Activated T-cell treated with anti-CD3 and anti-CD28 coated beads, Interleukin-2, amount 50 U/mL, for 24 hours (primary cell): Measurements from ENCODE around the gene PIGK.
"Not testable (repeated sequence)": the region's sequence is repeated elsewhere in the genome, so short reads cannot be mapped to it uniquely, and the experiment has no call there.

Experiments used
- DNase-seq: peaks from one replicate; pipeline ENCODE4 v3.0.0-alpha.2; 2020
- H3K27ac Mint-ChIP-seq: 2 replicates; pipeline ENCODE4 v1.8.0; 2020; ENCODE audit warnings: mild to moderate bottlenecking, mixed read lengths
- H3K27me3 Mint-ChIP-seq: 2 replicates; pipeline ENCODE4 v1.8.0; 2020; ENCODE audit warnings: mixed read lengths
- H3K36me3 Mint-ChIP-seq: 2 replicates; pipeline ENCODE4 v1.8.0; 2020; ENCODE audit warnings: low read depth, mixed read lengths
- H3K4me1 Mint-ChIP-seq: 2 replicates; pipeline ENCODE4 v1.8.0; 2020; ENCODE audit warnings: low read depth, mixed read lengths
- H3K4me3 Mint-ChIP-seq: 2 replicates; pipeline ENCODE4 v1.8.0; 2020; ENCODE audit warnings: mild to moderate bottlenecking, moderate library complexity, mixed read lengths
- H3K9me3 Mint-ChIP-seq: 2 replicates; pipeline ENCODE4 v1.8.0; 2020; ENCODE audit warnings: mixed read lengths

The PIGK gene

GRCh38 chr1:77164434-77164944, 54.7 kb downstream of the PIGK start:
- peaks cover 6% of the 10 kb centered on the region for H3K9me3 Mint-ChIP-seq
- no peak for DNase-seq
- H3K27ac Mint-ChIP-seq, result no peak overlapping the region
- peaks cover 8% of the 10 kb centered on the region for H3K4me1 Mint-ChIP-seq
- H3K4me3 Mint-ChIP-seq, result no peak overlapping the region
- H3K36me3 Mint-ChIP-seq, result peaks cover 71% of the 10 kb centered on the region
- no peaks in the 10 kb centered on the region for H3K27me3 Mint-ChIP-seq

DNA sequence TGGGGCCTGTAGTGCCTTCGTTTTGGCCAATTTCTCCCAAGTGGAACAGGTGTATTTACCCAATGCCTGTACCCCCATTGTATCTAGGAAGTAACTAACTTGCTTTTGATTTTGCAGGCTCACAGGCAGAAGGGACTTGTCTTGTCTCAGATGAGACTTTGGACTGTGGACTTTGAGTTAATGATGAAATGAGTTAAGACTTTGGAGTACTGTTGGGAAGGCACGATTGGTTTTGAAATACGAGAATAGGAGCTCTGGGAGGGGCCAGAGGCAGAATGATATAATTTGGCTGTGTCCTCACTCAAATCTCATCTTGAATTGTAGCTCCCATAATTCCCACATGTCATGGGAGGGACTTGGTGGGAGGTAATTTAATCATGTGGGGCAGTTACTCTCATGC, 59.5 kb downstream of the PIGK start:
- DNase-seq, H3K27me3 Mint-ChIP-seq, H3K4me3 Mint-ChIP-seq, H3K27ac Mint-ChIP-seq, H3K4me1 Mint-ChIP-seq: not testable (repeated sequence)
- peaks cover 12% of the 10 kb centered on the region for H3K9me3 Mint-ChIP-seq
- peaks cover 94% of the 10 kb centered on the region for H3K36me3 Mint-ChIP-seq

GRCh38 chr1:77156214-77156613, 63.0 kb downstream of the PIGK start:
- H3K36me3 Mint-ChIP-seq, result peaks cover 94% of the 10 kb centered on the region
- H3K27me3 Mint-ChIP-seq, result no peaks in the 10 kb centered on the region
- no peak overlapping the region for H3K4me3 Mint-ChIP-seq
- H3K4me1 Mint-ChIP-seq, result peaks cover 2% of the 10 kb centered on the region
- peaks cover 13% of the 10 kb centered on the region for H3K9me3 Mint-ChIP-seq
- no peak overlapping the region for H3K27ac Mint-ChIP-seq
- DNase-seq, result no peak

DNA sequence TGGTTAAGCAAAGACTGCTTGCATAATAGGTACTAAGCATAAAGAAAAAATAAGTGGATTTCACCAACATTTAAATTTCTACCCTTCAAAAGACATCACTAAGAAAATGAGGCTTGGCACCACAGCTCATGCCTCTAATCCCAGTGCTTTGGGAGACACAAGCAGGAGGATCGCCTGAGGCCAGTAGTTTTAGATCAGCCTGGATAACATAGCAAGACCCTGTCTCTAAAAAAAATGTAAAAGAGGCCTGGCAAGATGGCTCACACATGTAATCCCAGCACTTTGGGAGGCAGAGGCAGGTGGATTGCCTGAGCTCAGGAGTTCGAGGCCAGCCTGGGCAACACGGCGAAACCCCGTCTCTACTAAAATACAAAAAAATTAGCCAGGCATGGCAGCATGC, 73.0 kb downstream of the PIGK start:
- Mint-ChIP-seq H3K9me3 (no peaks in the 10 kb centered on the region), H3K4me1 (peaks cover 19% of the 10 kb centered on the region), H3K27me3 (no peaks in the 10 kb centered on the region), H3K27ac (no peak overlapping the region), H3K4me3 (no peak overlapping the region), H3K36me3 (peaks cover 3% of the 10 kb centered on the region)
- DNase-seq, result no peak

- Mint-ChIP-seq H3K9me3 (no peaks in the 10 kb centered on the region), H3K27me3 (no peaks in the 10 kb centered on the region), H3K4me3 (no peak overlapping the region), H3K36me3 (no peaks in the 10 kb centered on the region), H3K27ac (no peak overlapping the region), H3K4me1 (peaks cover 4% of the 10 kb centered on the region)
- no peak for DNase-seq
Observed at GRCh38 chr1:77143529-77144121, 75.6 kb downstream of the PIGK start.

DNA sequence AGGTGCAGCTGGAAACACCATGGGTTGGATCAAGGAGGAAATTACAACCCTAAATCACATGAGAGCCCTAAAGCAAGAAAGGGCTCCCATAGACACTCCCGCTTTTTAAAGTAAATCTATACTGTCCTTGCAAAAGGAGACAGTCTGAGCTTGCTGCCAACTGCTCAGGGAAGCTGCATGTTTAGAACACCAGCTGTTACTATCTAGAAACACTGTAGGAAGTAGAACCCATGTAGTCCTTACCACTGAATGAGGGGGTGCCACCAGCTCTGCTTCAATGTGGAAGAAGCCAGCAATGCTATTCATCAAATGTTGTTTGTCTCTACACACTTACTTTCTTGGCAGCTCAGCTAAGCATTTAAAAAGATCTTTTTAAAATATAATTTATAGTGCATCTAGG, 79.8 kb downstream of the PIGK start:
- H3K4me3 Mint-ChIP-seq, result no peak overlapping the region
- peaks cover 3% of the 10 kb centered on the region for H3K36me3 Mint-ChIP-seq
- H3K27ac Mint-ChIP-seq, result no peak overlapping the region
- no peaks in the 10 kb centered on the region for H3K27me3 Mint-ChIP-seq
- no peaks in the 10 kb centered on the region for H3K4me1 Mint-ChIP-seq
- no peaks in the 10 kb centered on the region for H3K9me3 Mint-ChIP-seq
- no peak for DNase-seq

DNA sequence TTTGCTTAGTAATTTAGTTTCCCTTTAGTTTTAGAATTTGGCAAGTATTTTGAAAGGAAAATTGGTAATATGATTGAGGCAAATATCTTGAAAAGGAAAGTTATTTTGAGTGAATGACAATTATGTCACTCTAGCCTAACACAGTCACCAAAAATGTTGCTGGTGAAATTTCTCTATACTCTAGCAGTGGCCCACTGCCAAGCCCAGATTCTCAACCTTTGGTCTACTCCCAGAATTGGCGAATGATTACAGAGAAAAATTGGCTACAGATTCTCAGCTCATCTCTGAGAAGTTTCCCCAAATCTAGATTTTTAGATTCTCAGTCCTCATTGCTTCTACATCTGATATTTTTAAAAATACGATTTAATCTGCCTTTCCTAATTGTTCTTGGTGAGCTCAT, 84.9 kb downstream of the PIGK start:
- Mint-ChIP-seq H3K4me3 (no peak overlapping the region), H3K36me3 (peaks cover 3% of the 10 kb centered on the region), H3K4me1 (no peaks in the 10 kb centered on the region), H3K27ac (no peak overlapping the region), H3K9me3 (no peaks in the 10 kb centered on the region), H3K27me3 (no peaks in the 10 kb centered on the region)
- DNase-seq, result no peak

DNA sequence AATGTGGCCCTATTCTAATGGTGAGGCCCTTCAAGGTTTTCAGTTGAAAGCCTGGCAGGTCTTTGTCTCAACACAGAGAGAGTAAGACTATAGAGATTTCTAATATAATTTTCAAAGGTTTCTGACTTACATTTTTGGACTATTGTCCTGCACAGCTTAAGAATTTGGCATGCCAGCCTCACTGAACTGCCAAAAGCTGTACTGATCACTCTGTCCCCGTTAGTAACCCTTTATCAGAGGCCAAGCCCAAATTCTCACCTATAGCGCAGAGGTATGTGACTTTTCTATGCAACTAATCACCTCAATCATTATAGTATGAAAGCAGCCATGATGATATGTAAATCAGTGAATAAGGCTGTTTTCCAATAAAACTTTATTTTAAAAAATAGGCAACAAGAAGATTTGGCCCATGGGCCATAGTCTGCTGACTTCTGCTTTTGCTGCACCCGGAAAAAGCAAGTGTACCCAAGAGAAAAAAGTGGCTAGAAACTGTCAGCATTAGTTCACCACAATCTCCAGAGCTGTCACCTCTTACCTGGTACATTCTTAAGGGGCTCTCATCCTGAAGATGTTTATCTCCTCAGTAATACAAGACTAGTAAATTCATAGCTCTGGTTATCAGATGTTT, 85.4 kb downstream of the PIGK start:
- H3K4me1 Mint-ChIP-seq, result no peaks in the 10 kb centered on the region
- peaks cover 3% of the 10 kb centered on the region for H3K36me3 Mint-ChIP-seq
- H3K27me3 Mint-ChIP-seq, result no peaks in the 10 kb centered on the region
- DNase-seq, result no peak
- no peak overlapping the region for H3K27ac Mint-ChIP-seq
- no peak overlapping the region for H3K4me3 Mint-ChIP-seq
- H3K9me3 Mint-ChIP-seq, result no peaks in the 10 kb centered on the region

- H3K27me3 Mint-ChIP-seq, result no peaks in the 10 kb centered on the region
- no peaks in the 10 kb centered on the region for H3K9me3 Mint-ChIP-seq
- H3K4me1 Mint-ChIP-seq, result no peaks in the 10 kb centered on the region
- no peak overlapping the region for H3K4me3 Mint-ChIP-seq
- H3K27ac Mint-ChIP-seq, result no peak overlapping the region
- no peak for DNase-seq
- peaks cover 12% of the 10 kb centered on the region for H3K36me3 Mint-ChIP-seq
Observed at GRCh38 chr1:77126307-77126706, 92.9 kb downstream of the PIGK start.

GRCh38 chr1:77121503-77121902, 97.7 kb downstream of the PIGK start:
- no peaks in the 10 kb centered on the region for H3K4me1 Mint-ChIP-seq
- no peak overlapping the region for H3K27ac Mint-ChIP-seq
- no peaks in the 10 kb centered on the region for H3K9me3 Mint-ChIP-seq
- no peaks in the 10 kb centered on the region for H3K27me3 Mint-ChIP-seq
- no peak for DNase-seq
- H3K4me3 Mint-ChIP-seq, result no peak overlapping the region
- H3K36me3 Mint-ChIP-seq, result peaks cover 38% of the 10 kb centered on the region

DNA sequence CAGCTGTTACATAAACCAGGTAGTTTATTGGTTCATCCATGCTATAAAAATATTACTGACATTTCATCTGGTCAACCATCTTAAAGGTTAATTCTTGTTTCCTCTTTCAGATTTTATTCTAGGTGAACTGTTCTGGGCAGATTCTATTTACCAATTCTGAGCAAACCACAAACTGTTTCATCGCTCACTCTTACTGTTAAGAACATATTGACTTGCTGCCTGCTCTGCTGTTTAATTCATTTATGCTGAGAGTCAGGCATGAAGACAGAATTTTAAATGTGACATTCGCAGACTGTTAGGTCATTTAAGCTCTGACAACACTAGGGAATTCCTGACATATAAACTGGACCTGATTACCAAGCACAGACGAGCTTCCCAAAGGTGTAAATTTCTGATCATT, 98.3 kb downstream of the PIGK start:
- Mint-ChIP-seq H3K4me3 (no peak overlapping the region), H3K36me3 (peaks cover 39% of the 10 kb centered on the region), H3K4me1 (no peaks in the 10 kb centered on the region), H3K27ac (no peak overlapping the region), H3K9me3 (no peaks in the 10 kb centered on the region), H3K27me3 (no peaks in the 10 kb centered on the region)
- no peak for DNase-seq

DNA sequence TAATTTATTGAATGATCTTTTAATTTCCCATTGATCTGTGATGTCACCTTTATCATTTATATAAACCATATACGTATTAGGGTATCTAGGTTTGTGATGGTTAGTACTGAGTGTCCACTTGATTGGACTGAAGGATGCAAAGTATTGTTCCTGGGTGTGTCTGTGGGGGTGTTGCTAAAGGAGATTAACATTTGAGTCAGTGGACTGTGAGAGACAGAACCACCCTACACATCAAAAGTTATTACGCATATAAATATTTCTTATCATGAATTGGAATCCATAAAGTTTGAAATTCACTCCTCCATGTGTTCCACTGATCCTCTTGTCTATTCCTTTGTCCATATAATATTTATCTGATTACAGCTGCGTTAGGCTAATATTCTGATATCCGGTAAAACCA, 100.5 kb downstream of the PIGK start:
- Mint-ChIP-seq H3K4me1 (no peaks in the 10 kb centered on the region), H3K27me3 (no peaks in the 10 kb centered on the region), H3K4me3 (no peak overlapping the region), H3K27ac (no peak overlapping the region), H3K36me3 (peaks cover 50% of the 10 kb centered on the region), H3K9me3 (no peaks in the 10 kb centered on the region)
- no peak for DNase-seq

DNA sequence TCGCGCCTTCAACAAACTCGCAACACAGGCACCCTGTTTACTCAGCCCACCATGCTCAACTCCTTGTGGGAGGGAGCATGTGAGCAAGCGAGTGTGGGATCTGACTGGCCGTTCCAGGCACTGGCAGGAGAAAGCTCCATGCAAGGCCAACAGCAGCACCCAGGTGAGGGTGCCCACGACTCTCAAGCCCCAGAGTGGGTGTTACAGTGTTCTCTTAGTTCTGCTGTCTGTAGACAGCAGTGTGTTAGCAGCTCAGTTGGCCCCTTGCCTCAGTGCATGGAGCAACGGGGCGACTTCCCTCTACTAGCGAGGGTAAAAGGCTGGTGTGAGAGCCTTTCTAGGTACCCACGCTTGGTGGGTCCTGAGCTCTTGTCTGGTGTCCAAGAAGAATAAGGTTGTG, 114.6 kb downstream of the PIGK start:
- Mint-ChIP-seq H3K9me3 (no peaks in the 10 kb centered on the region), H3K4me1 (no peaks in the 10 kb centered on the region), H3K4me3 (no peak overlapping the region), H3K27ac (no peak overlapping the region), H3K36me3 (peaks cover 29% of the 10 kb centered on the region), H3K27me3 (no peaks in the 10 kb centered on the region)
- DNase-seq, result no peak

DNA sequence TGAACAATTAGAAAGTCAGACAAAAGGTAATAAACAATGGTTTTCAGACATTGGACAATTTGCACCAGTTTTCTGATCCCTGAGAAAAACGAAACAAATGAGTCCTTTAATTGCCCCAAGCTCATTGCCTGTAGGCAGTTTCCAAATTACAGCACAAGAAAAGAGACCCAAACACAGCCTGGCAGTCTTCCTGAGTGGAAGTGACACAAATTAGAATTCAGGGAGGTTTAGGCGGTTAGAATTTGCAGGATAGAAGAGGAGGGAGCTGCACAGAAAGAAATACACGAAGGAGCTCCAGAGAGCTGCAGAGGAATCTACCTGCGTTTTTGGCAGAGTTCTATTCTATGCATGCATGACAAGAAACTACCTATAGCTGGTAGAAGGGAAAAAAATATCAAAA, 115.7 kb downstream of the PIGK start:
- no peak for DNase-seq
- Mint-ChIP-seq H3K27ac (no peak overlapping the region), H3K9me3 (no peaks in the 10 kb centered on the region), H3K36me3 (peaks cover 20% of the 10 kb centered on the region), H3K4me3 (no peak overlapping the region), H3K27me3 (no peaks in the 10 kb centered on the region), H3K4me1 (no peaks in the 10 kb centered on the region)

GRCh38 chr1:77100875-77101274, 118.4 kb downstream of the PIGK start:
- Mint-ChIP-seq H3K27ac (no peak overlapping the region), H3K36me3 (peaks cover 32% of the 10 kb centered on the region), H3K9me3 (peaks cover 4% of the 10 kb centered on the region), H3K4me3 (no peak overlapping the region), H3K27me3 (no peaks in the 10 kb centered on the region), H3K4me1 (no peaks in the 10 kb centered on the region)
- no peak for DNase-seq
